Ramos (cell line): ENCODE measurements around the gene PLB1.

Source experiments
- in situ Hi-C: fragments of 300-500 bp; cut with MboI; formaldehyde crosslinking; loops from one replicate; pipeline ENCODE4 v1.14.3; 2022; ENCODE audit warnings: low sequenced_read_pairs; ENCODE audit not compliant: unreplicated experiment

PLB1 gene

GRCh38 chr2:28495551-28496250 is at the start of gene PLB1:
Gene PLB1 (plus strand): TSS chr2:28496060. CDS start chr2:28496115, 55 bp downstream.
- in situ Hi-C loops, result no loop called here

GRCh38 chr2:28446531-28446930 is 49.3 kb upstream of the PLB1 start:
- in situ Hi-C loops, result loop anchor here (25.0 kb wide), 1 partner anchor 684 kb away; the partner anchor contains the start of gene MRPL33

GRCh38 chr2:28447086-28447485 is 48.8 kb upstream of the PLB1 start:
- in situ Hi-C loops, result loop anchor here (25.0 kb wide), 1 partner anchor 685 kb away; the partner anchor contains the start of gene MRPL33

- in situ Hi-C loops, result loop anchor here (25.0 kb wide), 1 partner anchor 686 kb away; the partner anchor contains the start of gene MRPL33
Measured at GRCh38 chr2:28447943-28448792, 47.7 kb upstream of the PLB1 start.

- in situ Hi-C loops, result loop anchor here (25.0 kb wide), 1 partner anchor 686 kb away; the partner anchor contains the start of gene MRPL33
Measured at GRCh38 chr2:28448793-28449100, 47.1 kb upstream of the PLB1 start.

- in situ Hi-C loops, result loop anchor here (25.0 kb wide), 1 partner anchor 687 kb away; the partner anchor contains the start of gene MRPL33
Measured at GRCh38 chr2:28449126-28449487, 46.8 kb upstream of the PLB1 start.

- in situ Hi-C loops, result loop anchor here (25.0 kb wide), 1 partner anchor 687 kb away; the partner anchor contains the start of gene MRPL33
Measured at GRCh38 chr2:28449488-28450395, 46.1 kb upstream of the PLB1 start.

- in situ Hi-C loops, result no loop called here
Measured at GRCh38 chr2:28450901-28451565, 44.8 kb upstream of the PLB1 start.

- in situ Hi-C loops, result no loop called here
Measured at GRCh38 chr2:28451793-28452533, 43.9 kb upstream of the PLB1 start.

GRCh38 chr2:28452534-28453081 is 43.3 kb upstream of the PLB1 start:
- in situ Hi-C loops, result no loop called here

GRCh38 chr2:28453396-28453795 is 42.5 kb upstream of the PLB1 start:
- in situ Hi-C loops, result no loop called here

GRCh38 chr2:28454016-28454930 is 41.6 kb upstream of the PLB1 start:
- in situ Hi-C loops, result no loop called here

- in situ Hi-C loops, result no loop called here
Measured at GRCh38 chr2:28457237-28457636, 38.6 kb upstream of the PLB1 start.

GRCh38 chr2:28461056-28461455 is 34.8 kb upstream of the PLB1 start:
- in situ Hi-C loops, result no loop called here

- in situ Hi-C loops, result no loop called here
Measured at GRCh38 chr2:28462122-28462521, 33.7 kb upstream of the PLB1 start.

GRCh38 chr2:28463211-28463816 is 32.5 kb upstream of the PLB1 start:
- in situ Hi-C loops, result no loop called here

GRCh38 chr2:28463893-28464292 is 32.0 kb upstream of the PLB1 start:
- in situ Hi-C loops, result no loop called here
